ENCODE results near the gene ZSCAN1. TPM values are rescaled to one million over a fixed set of nuclear protein-coding genes. Genes with fewer than 3 reads are reported as not detected.
A peak's percentile ranks its signal among the peaks of the same experiment; 100 is the strongest.

Gene ZSCAN1
- polyA plus RNA-seq, 1 of the 3 experiments (the other 2 are of a cell fraction), result not detected

- Histone ChIP-seq H3K9me2 (no peaks in the 10 kb centered on the region), H3K4me1 (ENCODE audit: control insufficient read depth in 1 of 2, insufficient read depth in 2 of 2, low read depth in 1 of 2, low read length in 1 of 2) (no peaks in the 10 kb centered on the region), H3K27ac (ENCODE audit: low read depth in 2 of 2, low read length in 1 of 2) (no peak overlapping the region), H3K79me2 (ENCODE audit: insufficient read depth) (no peaks in the 10 kb centered on the region), H4K20me1 (ENCODE audit: insufficient read depth) (no peaks in the 10 kb centered on the region), H3K9ac (no peak overlapping the region), H3K4me2 (no peak overlapping the region), H3K4me3 (ENCODE audit: low read depth in 2 of 2, low read length in 1 of 2) (no peak overlapping the region; a peak in 1 of 4 replicates), H3K36me3 (replicated peaks in 1 of 2; ENCODE audit: control insufficient read depth in 1 of 2, insufficient read depth in 2 of 2, low read length in 1 of 2) (no peaks in the 10 kb centered on the region), H2AFZ (ENCODE audit: low read depth) (no peak overlapping the region), H3F3A (replicated peaks; ENCODE audit: insufficient read depth) (no peaks in the 10 kb centered on the region), H3K27me3 (ENCODE audit: insufficient read depth) (no peaks in the 10 kb centered on the region), H3K9me3 (no peaks in the 10 kb centered on the region)
- TF ChIP-seq POLR2AphosphoS5 (IDR thresholded peaks at IDR 0.05; ENCODE audit: low read depth, low read length) (no peak), RXRA (IDR thresholded peaks at IDR 0.05; ENCODE audit: borderline replicate concordance, low read depth) (no peak)
- peak; percentile 35 for DNase-seq
- CTCF ChIA-PET, result no interaction called here
- POLR2A ChIA-PET, result no interaction called here
- 55% methylated on average over 4 of the region's 29 CpGs for WGBS (ENCODE audit: low lambda C conversion rate)
Measured at GRCh38 chr19:58085348-58085875, 51.6 kb downstream of the ZSCAN1 start.

GRCh38 chr19:58086825-58087710, 53.2 kb downstream of the ZSCAN1 start:
- no peak overlapping the region for H3K4me3 ChIP-seq (ENCODE audit: low read depth in 2 of 2, low read length in 1 of 2)
- no peak for DNase-seq
- H3K9me3 ChIP-seq, result no peaks in the 10 kb centered on the region
- H3K79me2 ChIP-seq (ENCODE audit: insufficient read depth), result no peaks in the 10 kb centered on the region
- no peaks in the 10 kb centered on the region for H3F3A ChIP-seq (replicated peaks; ENCODE audit: insufficient read depth)
- no peaks in the 10 kb centered on the region for H3K27me3 ChIP-seq (ENCODE audit: insufficient read depth)
- H3K4me2 ChIP-seq, result no peak overlapping the region
- H4K20me1 ChIP-seq (ENCODE audit: insufficient read depth), result no peaks in the 10 kb centered on the region
- POLR2A ChIA-PET, result no interaction called here
- 64% methylated on average over 10 of the region's 23 CpGs for WGBS (ENCODE audit: low lambda C conversion rate)
- TF ChIP-seq RXRA (IDR thresholded peaks at IDR 0.05; ENCODE audit: borderline replicate concordance, low read depth), result no peak
- TF ChIP-seq GABPA (IDR thresholded peaks at IDR 0.05; ENCODE audit: low read depth), result no peak
- no peak for TF ChIP-seq CTCF (IDR thresholded peaks at IDR 0.05)
- no peak for TF ChIP-seq REST (IDR thresholded peaks at IDR 0.05; ENCODE audit: low read depth, low read length)
- TF ChIP-seq CHD2 (IDR thresholded peaks at IDR 0.05; ENCODE audit: low read length, partially characterized antibody), result no peak
- no peaks in the 10 kb centered on the region for H3K9me2 ChIP-seq
- H3K36me3 ChIP-seq (replicated peaks in 1 of 2; ENCODE audit: control insufficient read depth in 1 of 2, insufficient read depth in 2 of 2, low read length in 1 of 2), result no peaks in the 10 kb centered on the region
- H3K4me1 ChIP-seq (ENCODE audit: control insufficient read depth in 1 of 2, insufficient read depth in 2 of 2, low read depth in 1 of 2, low read length in 1 of 2), result no peaks in the 10 kb centered on the region
- no peak overlapping the region for H2AFZ ChIP-seq (ENCODE audit: low read depth)
- no peak overlapping the region for H3K9ac ChIP-seq
- H3K27ac ChIP-seq (ENCODE audit: low read depth in 2 of 2, low read length in 1 of 2), result no peak overlapping the region
- CTCF ChIA-PET, result no interaction called here

Data from SK-N-SH (cell line).